GM18505 (cell line): ENCODE results near the gene SLC4A11.

ENCODE experiments used
- ATAC-seq: cut with Tn5 transposase; IDR thresholded peaks from one replicate; pipeline ENCODE4 v1.9.1; 2021; ENCODE audit not compliant: unreplicated experiment
- POLR2A ChIP-seq: IDR thresholded peaks from 4 replicates; pipeline ENCODE4 v1.6.1; 2011; ENCODE audit warnings: borderline replicate concordance; ENCODE audit not compliant: insufficient read depth, insufficient read length; ENCODE audit errors: extremely low read depth

Gene SLC4A11

DNA sequence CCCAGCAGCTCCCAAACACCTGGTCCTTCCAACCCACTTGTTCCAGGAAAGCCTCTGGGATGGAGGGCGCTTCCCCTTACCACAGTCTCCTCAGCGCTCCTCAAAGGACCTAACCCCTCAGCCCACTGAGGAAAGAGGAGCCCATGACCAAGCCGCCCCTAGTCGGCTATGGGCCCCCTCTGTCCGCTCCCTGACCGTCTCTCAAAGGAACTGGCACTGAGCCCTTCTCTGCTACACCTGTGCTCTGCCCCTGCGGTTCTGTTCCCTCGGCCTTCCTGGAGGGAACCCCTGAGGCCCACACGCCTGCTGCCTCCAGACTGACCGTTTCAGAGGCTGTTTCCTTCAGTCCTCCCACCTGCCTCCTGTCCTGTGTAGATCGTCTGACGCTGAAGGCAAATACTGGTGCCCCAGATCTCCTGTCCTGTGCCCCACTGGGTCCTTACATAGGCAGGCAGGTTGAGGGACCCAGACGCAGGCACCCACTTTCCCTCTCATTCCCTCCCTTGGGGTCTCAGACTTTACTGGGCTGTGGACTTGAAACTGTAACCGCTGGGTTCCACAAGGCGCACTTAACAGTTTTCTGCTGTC is 1.9 kb upstream of the SLC4A11 start:
- TF ChIP-seq POLR2A, result no peak
- no peak for ATAC-seq

DNA sequence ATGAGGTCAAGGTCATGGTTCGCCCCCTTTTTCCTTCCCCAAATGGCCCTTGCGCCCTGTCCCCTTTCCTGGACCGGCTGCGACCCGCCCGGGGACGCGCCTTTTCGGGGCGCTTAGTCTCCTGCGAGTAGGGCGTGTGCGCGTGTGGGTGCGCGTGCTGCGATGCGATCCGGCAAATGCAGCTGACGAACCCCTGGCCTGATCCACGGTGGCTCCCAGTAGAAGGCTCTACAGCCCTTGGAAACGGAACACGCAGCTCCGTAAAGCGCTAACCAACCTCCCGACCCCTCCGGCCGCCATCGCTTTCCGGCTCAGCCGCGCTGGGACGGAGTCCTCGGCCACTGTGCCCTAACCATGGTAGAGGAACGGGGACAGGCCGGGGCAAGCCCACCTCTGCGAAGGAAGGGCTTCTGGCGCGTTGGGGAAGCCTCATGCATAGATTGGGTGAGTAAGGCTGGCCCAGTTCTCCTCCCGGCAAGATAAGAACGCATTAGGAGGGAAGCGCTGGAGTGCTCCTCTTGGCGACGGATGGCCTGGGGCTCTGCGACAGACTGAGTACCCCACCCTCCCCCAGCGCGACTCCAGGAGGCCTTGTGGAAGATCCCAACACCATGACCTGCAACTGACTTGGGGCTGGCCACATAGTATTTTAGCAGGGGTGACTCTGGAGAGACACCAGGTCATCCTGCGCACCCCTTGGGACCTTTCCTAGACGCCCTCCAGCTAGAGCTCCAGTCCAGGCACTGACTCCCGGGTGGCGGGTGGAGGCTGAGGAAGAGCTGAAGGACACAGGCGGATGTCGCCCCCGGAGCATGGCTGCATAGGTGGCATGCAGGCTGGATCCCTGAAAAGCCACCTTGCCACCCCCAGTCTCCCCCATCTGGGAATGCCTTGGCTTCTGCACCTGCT is 1.1 kb upstream of the SLC4A11 start:
- no peak for TF ChIP-seq POLR2A
- no peak for ATAC-seq

GRCh38 chr20:3238616-3239025 is 369 bp downstream of the SLC4A11 start:
- TF ChIP-seq POLR2A, result no peak
- no peak for ATAC-seq

GRCh38 chr20:3237958-3238615 is 903 bp downstream of the SLC4A11 start:
- ATAC-seq, result no peak
- no peak for TF ChIP-seq POLR2A

GRCh38 chr20:3237011-3237957 is 1.7 kb downstream of the SLC4A11 start:
- TF ChIP-seq POLR2A, result no peak
- no peak for ATAC-seq

- no peak for ATAC-seq
- TF ChIP-seq POLR2A, result no peak
These were observed 3.2 kb downstream of the SLC4A11 start for GRCh38 chr20:3235666-3236324.

DNA sequence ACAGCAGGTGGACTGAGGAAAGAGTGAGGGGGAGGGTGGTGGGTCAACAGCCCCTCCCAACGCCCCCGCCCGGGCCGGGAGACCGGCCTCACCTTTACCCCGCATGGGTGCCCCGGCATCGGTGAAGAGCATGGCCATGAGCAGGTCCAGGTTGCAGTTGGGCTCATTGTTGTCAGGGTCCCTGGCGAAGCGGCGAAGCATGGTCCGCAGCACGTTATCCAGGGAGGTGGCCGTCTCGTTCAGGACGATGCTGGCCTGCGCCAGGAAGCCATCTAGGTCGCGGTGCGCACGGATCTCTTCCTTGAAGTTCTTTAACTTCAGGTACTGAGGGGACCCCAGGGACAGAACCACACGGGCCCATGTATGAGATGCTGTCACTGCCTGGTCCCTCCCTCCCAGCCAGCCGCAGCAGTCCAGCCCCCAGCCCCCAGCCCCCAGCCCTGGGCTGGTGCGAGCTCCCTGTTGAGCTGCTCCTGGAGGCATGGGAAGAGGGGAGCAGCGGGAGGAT is 4.9 kb downstream of the SLC4A11 start:
- ATAC-seq, result no peak
- no peak for TF ChIP-seq POLR2A

DNA sequence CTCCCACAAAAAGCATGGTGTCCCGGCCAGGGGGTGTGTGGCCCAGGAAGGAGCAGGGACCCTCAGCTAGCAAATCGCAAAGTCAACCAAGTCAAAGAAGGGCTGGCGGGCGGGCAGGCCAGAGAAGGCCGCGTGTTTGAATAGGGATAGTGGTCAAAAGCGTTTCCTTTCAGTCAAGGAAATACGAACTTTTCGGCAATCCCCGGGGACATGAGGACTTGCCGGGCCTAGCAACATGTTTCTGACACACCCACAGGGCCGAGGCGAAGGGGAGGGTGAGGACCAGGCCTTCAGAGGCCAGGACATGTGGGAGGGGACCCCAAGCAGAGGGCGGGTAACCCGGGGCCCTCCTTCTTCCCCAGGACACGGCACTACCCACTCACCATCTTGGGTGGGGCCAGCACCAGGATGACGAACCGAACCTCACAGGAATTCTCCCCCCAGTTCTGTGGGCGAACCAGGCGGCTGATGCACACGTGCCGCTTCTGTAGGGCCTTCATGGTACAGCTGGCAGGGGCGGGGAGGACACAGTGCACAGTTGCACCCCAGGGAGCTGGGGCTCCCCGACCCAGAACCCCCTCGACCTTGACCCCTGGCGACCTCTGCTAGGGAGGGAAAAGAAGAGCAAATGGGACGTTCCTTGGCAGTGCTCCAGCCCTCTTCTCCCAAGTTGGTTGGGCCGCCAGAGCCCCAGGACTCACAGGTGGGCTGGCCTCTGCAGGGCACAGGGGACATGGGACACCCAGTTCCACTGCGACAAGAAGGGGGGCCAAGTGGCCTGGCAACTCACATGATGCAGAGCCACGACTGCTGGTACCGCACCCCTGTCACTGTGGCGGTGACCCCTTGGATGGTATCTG is 5.6 kb downstream of the SLC4A11 start:
- no peak for ATAC-seq
- TF ChIP-seq POLR2A, result no peak

DNA sequence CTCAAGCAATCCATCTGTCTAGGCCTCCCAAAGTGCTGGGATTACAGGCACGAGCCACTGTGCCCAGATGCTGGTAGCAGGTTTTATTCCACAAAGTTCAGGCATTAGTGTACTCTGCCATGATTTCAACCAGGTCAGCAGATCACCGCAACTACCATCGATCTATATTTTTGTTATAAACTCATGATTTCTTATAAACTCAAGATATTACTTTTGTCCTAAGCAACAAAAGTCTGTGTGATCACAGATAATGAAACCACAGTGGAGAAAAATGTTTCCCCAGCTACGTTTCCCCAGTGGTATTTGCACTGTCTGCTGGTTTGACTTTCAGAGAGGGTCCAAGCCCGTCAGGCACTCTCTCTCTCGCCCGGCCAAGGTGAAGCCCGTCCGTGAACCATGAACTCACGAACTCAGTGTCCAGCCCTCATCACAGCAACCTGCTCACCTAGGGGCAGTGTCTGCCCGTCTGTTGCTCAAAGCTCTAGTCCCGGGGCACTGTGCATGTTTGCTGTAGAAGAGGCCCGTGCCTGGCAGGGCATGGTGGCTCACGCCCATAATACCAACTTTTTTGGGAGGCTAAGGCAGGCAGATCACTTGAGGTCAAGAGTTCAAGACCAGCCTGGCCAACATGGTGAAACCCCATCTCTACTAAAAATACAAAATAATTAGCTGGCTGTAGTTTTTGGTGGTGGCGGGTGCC is 7.0 kb downstream of the SLC4A11 start:
- ATAC-seq, result no peak

DNA sequence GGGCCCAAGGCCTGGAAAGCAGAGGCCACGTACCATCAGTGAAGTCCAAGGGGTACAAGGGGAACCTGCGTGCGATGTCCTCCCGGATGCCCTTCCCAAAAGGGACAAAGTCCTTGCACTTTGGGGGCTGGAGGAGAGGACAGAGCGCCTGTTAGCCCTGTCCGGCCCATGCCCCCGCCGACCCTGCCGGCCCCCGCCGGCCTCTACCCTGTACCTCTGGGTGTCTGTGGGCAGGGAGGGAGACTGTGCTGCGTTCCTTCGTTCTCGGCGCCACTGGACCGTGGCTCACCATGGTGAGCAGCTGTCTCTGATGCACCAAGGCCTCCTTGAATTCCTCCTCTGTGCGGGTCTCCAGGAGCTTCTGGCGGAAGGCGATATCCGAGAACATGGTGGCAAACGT is 7.9 kb downstream of the SLC4A11 start:
- TF ChIP-seq POLR2A, result no peak

More for the DNA sequence above, 7.0 kb downstream of the SLC4A11 start:
- TF ChIP-seq POLR2A, result no peak

GRCh38 chr20:3229798-3230197 is 9.2 kb downstream of the SLC4A11 start:
- no peak for ATAC-seq
- TF ChIP-seq POLR2A, result no peak

More for the DNA sequence above, 7.9 kb downstream of the SLC4A11 start:
- ATAC-seq, result no peak
